ENCODE results near the gene CUX1.

CUX1 gene

GRCh38 chr7:101990811-101991418 is 173.5 kb downstream of the CUX1 start:
- peak overlapping the region; percentile 11 for H3K4me3 ChIP-seq (ENCODE audit: low read depth, low read length)
- TF ChIP-seq CTCF (IDR thresholded peaks at IDR 0.05; ENCODE audit: borderline replicate concordance, insufficient read depth, low read depth, low read length): no peak

GRCh38 chr7:101991860-101992259 is 174.4 kb downstream of the CUX1 start:
- no peak for TF ChIP-seq CTCF (IDR thresholded peaks at IDR 0.05; ENCODE audit: borderline replicate concordance, insufficient read depth, low read depth, low read length)
- no peak overlapping the region for H3K4me3 ChIP-seq (ENCODE audit: low read depth, low read length)

GRCh38 chr7:101993311-101993710 is 175.9 kb downstream of the CUX1 start:
- H3K4me3 ChIP-seq (ENCODE audit: low read depth, low read length): no peak overlapping the region
- no peak for TF ChIP-seq CTCF (IDR thresholded peaks at IDR 0.05; ENCODE audit: borderline replicate concordance, insufficient read depth, low read depth, low read length)

GRCh38 chr7:101995121-101995520 is 177.7 kb downstream of the CUX1 start:
- no peak overlapping the region for H3K4me3 ChIP-seq (ENCODE audit: low read depth, low read length)
- no peak for TF ChIP-seq CTCF (IDR thresholded peaks at IDR 0.05; ENCODE audit: borderline replicate concordance, insufficient read depth, low read depth, low read length)

- no peak overlapping the region for H3K4me3 ChIP-seq (ENCODE audit: low read depth, low read length)
- no peak for TF ChIP-seq CTCF (IDR thresholded peaks at IDR 0.05; ENCODE audit: borderline replicate concordance, insufficient read depth, low read depth, low read length)
Observed at GRCh38 chr7:101996131-101996691, 178.8 kb downstream of the CUX1 start.

GRCh38 chr7:101996876-101997275 is 179.4 kb downstream of the CUX1 start:
- no peak for TF ChIP-seq CTCF (IDR thresholded peaks at IDR 0.05; ENCODE audit: borderline replicate concordance, insufficient read depth, low read depth, low read length)
- no peak overlapping the region for H3K4me3 ChIP-seq (ENCODE audit: low read depth, low read length)
